Skeletal muscle tissue (tissue), 4 donors: Measurements from ENCODE around the gene LKAAEAR1. TPM values are rescaled to one million over a fixed set of nuclear protein-coding genes. Genes with fewer than 3 reads are reported as not detected.
A peak's percentile ranks its signal among the peaks of the same experiment; 100 is the strongest.

Experiments
- H3K27ac ChIP-seq: one replicate; pipeline ENCODE4 v1.7.0; 2013; ENCODE audit warnings: mild to moderate bottlenecking, low read depth, low read length, inconsistent platforms
- H3K27me3 ChIP-seq, 3 donors: one replicate each; pipeline ENCODE4 v1.7.0; 2013; ENCODE audit warnings: low read length in 3 of 3; ENCODE audit not compliant: control insufficient read depth in 3 of 3, insufficient read depth in 3 of 3
- H3K36me3 ChIP-seq, 3 donors: one replicate each; pipeline ENCODE4 v1.7.0; 2013; ENCODE audit warnings: low read length in 3 of 3; ENCODE audit not compliant: control insufficient read depth in 3 of 3, insufficient read depth in 3 of 3
- H3K4me1 ChIP-seq, 3 donors: one replicate each; pipeline ENCODE4 v1.7.0; 2013; ENCODE audit warnings: low read length in 3 of 3, mild to moderate bottlenecking in 3 of 3; ENCODE audit not compliant: control insufficient read depth in 3 of 3, insufficient read depth in 3 of 3
- H3K4me3 ChIP-seq, 3 donors: one replicate each; pipeline ENCODE4 v1.7.0; 2013; ENCODE audit warnings: low read length in 3 of 3
- H3K9ac ChIP-seq, 3 donors: one replicate each; pipeline ENCODE4 v1.7.0; 2013; ENCODE audit warnings: low read length in 3 of 3, mild to moderate bottlenecking in 3 of 3, moderate library complexity in 2 of 3, low read depth in 1 of 3
- H3K9me3 ChIP-seq, 3 donors: one replicate each; pipeline ENCODE4 v1.7.0; 2013; ENCODE audit warnings: low read length in 3 of 3; ENCODE audit not compliant: control insufficient read depth in 3 of 3
- total RNA-seq: library from RNA; depleted of rRNA; stranded (reverse); fragments of >200 nt; gene quantifications from one replicate; pipeline ENCODE4 v1.2.3, GENCODE V29; 2014
- donor health status: Osteomylitis.

The LKAAEAR1 gene
- total RNA-seq, 1 donor from 2014 or later: 1.0 TPM

GRCh38 chr20:64079273-64080012, 4.8 kb downstream of the LKAAEAR1 start, which contains the start of gene RGS19:
Gene RGS19, minus strand, starts transcription at chr20:64079518. Its CDS starts 2,632 bp downstream, at chr20:64076886.
- Histone ChIP-seq H3K36me3 (no peaks in the 10 kb centered on the region), H3K9ac (peak within 1 kb of the TSS; percentile 61 to 76 (median 71)), H3K4me1 (peaks cover 18 to 36% (median 30%) of the 10 kb centered on the region in 3 donors), H3K27ac (peak within 1 kb of the TSS; percentile 30), H3K4me3 (peak within 1 kb of the TSS; percentile 61 to 71 (median 65)), H3K27me3 (peaks cover 14 to 26% (median 21%) of the 10 kb centered on the region in 3 donors), H3K9me3 (no peaks in the 10 kb centered on the region)

- Histone ChIP-seq H3K27me3 (peaks cover 9 to 21% (median 16%) of the 10 kb centered on the region in 3 donors), H3K9me3 (no peaks in the 10 kb centered on the region), H3K36me3 (peaks cover 0 to 2% (median 0%) of the 10 kb centered on the region in 3 donors), H3K4me1 (peaks cover 17 to 31% (median 28%) of the 10 kb centered on the region in 3 donors), H3K9ac (peak overlapping the region; percentile 61 to 76 (median 71)), H3K27ac (peak overlapping the region; percentile 30), H3K4me3 (peak overlapping the region; percentile 56 to 71 (median 61))
Measured at GRCh38 chr20:64078934-64079272, 5.3 kb downstream of the LKAAEAR1 start.

GRCh38 chr20:64077876-64078551, 6.2 kb downstream of the LKAAEAR1 start:
- Histone ChIP-seq H3K4me3 (peak overlapping the region; percentile 24 to 71 (median 61)), H3K4me1 (peaks cover 14 to 26% (median 22%) of the 10 kb centered on the region in 3 donors), H3K9me3 (no peaks in the 10 kb centered on the region), H3K9ac (peak overlapping the region in 2 of 3 donors; percentile 71 to 76), H3K27me3 (peaks cover 3 to 15% (median 9%) of the 10 kb centered on the region in 3 donors), H3K36me3 (peaks cover 0 to 4% (median under 1%) of the 10 kb centered on the region in 3 donors), H3K27ac (no peak overlapping the region)

- Histone ChIP-seq H3K4me1 (peaks cover 11 to 23% (median 19%) of the 10 kb centered on the region in 3 donors), H3K9me3 (no peaks in the 10 kb centered on the region), H3K27ac (no peak overlapping the region), H3K9ac (no peak overlapping the region), H3K27me3 (peaks cover 0 to 11% (median 6%) of the 10 kb centered on the region in 3 donors), H3K36me3 (peaks cover under 1 to 4% (median 2%) of the 10 kb centered on the region in 3 donors), H3K4me3 (peak overlapping the region in 1 of 3 donors; percentile 46)
Measured at GRCh38 chr20:64077541-64077875, 6.7 kb downstream of the LKAAEAR1 start.

GRCh38 chr20:64077094-64077493, 7.1 kb downstream of the LKAAEAR1 start:
- Histone ChIP-seq H3K4me1 (peaks cover 11 to 23% (median 19%) of the 10 kb centered on the region in 3 donors), H3K27ac (no peak overlapping the region), H3K4me3 (no peak overlapping the region), H3K9ac (no peak overlapping the region), H3K9me3 (no peaks in the 10 kb centered on the region), H3K27me3 (peaks cover 0 to 8% (median 6%) of the 10 kb centered on the region in 3 donors), H3K36me3 (peaks cover 3 to 5% (median 3%) of the 10 kb centered on the region in 3 donors)

GRCh38 chr20:64076061-64076997, 7.9 kb downstream of the LKAAEAR1 start:
- H3K36me3 ChIP-seq: peaks cover 3 to 5% (median 4%) of the 10 kb centered on the region in 3 donors
- no peaks in the 10 kb centered on the region for H3K9me3 ChIP-seq
- H3K4me1 ChIP-seq: peaks cover 11 to 23% (median 19%) of the 10 kb centered on the region in 3 donors
- peaks cover 0 to 7% (median 6%) of the 10 kb centered on the region in 3 donors for H3K27me3 ChIP-seq
- no peak overlapping the region for H3K9ac ChIP-seq
- no peak overlapping the region for H3K4me3 ChIP-seq
- H3K27ac ChIP-seq: no peak overlapping the region

- Histone ChIP-seq H3K4me3 (no peak overlapping the region), H3K27ac (no peak overlapping the region), H3K4me1 (peaks cover 11 to 23% (median 19%) of the 10 kb centered on the region in 3 donors), H3K9ac (no peak overlapping the region), H3K9me3 (no peaks in the 10 kb centered on the region), H3K27me3 (peaks cover 0 to 7% (median 6%) of the 10 kb centered on the region in 3 donors), H3K36me3 (peaks cover 3 to 5% (median 4%) of the 10 kb centered on the region in 3 donors)
Measured at GRCh38 chr20:64075556-64075955, 8.6 kb downstream of the LKAAEAR1 start.

- H3K9ac ChIP-seq: no peak overlapping the region
- no peak overlapping the region for H3K27ac ChIP-seq
- no peaks in the 10 kb centered on the region for H3K9me3 ChIP-seq
- peaks cover 0 to 7% (median 6%) of the 10 kb centered on the region in 3 donors for H3K27me3 ChIP-seq
- H3K4me3 ChIP-seq: no peak overlapping the region
- H3K4me1 ChIP-seq: peaks cover 11 to 18% (median 17%) of the 10 kb centered on the region in 3 donors
- peaks cover 3 to 5% (median 4%) of the 10 kb centered on the region in 3 donors for H3K36me3 ChIP-seq
Measured at GRCh38 chr20:64074963-64075362, 9.2 kb downstream of the LKAAEAR1 start.

- peaks cover 11 to 18% (median 17%) of the 10 kb centered on the region in 3 donors for H3K4me1 ChIP-seq
- no peak overlapping the region for H3K4me3 ChIP-seq
- no peaks in the 10 kb centered on the region for H3K9me3 ChIP-seq
- H3K9ac ChIP-seq: no peak overlapping the region
- H3K36me3 ChIP-seq: peaks cover 3 to 5% (median 4%) of the 10 kb centered on the region in 3 donors
- H3K27me3 ChIP-seq: peaks cover 0 to 7% (median 6%) of the 10 kb centered on the region in 3 donors
- no peak overlapping the region for H3K27ac ChIP-seq
Measured at GRCh38 chr20:64074184-64074789, 9.9 kb downstream of the LKAAEAR1 start.
